IMR-90 (cell line): Measurements from ENCODE around the gene MT1X. TPM values are rescaled to one million over a fixed set of nuclear protein-coding genes. Genes with fewer than 3 reads are reported as not detected.

Source experiments
- ATAC-seq: fragments of 200-7000 bp; cut with Tn5 transposase; 2 replicates; pipeline ENCODE4 v1.9.1; 2020; ENCODE audit warnings: low read depth, mild to moderate bottlenecking, moderate library complexity
- BruUV-seq: library from RNA; stranded (reverse); fragments of 400-500 nt; replicated peaks from 2 replicates; lab custom pipeline; 2021; lab: Mats Ljungman, UMichigan
- CTCF ChIA-PET: fragments of 300-600 bp; formaldehyde crosslinking; extraction: SDS; loops from one replicate; lab custom pipeline; 2021; ENCODE audit warnings: antibody characterized with exemption; lab: Yijun Ruan, JAX
- POLR2A ChIA-PET: fragments of 300-600 bp; sonication (Branson Sonifier 250); formaldehyde crosslinking; loops from one replicate; lab custom pipeline; 2022; ENCODE audit warnings: antibody characterized with exemption; ENCODE audit not compliant: unreplicated experiment; lab: Charles Lee
- DNase-seq: peaks from one replicate; pipeline ENCODE4 v3.0.0; 2013
- H2AFZ ChIP-seq: replicated peaks from 2 replicates; pipeline ENCODE3; 2013; ENCODE audit warnings: low read length, mild to moderate bottlenecking; ENCODE audit not compliant: poor library complexity
- H2AK5ac ChIP-seq: 2 replicates; pipeline ENCODE4 v1.6.1; 2013; ENCODE audit warnings: low read depth, low read length, inconsistent platforms
- H2AK9ac ChIP-seq: replicated peaks from 2 replicates; pipeline ENCODE3; 2013; ENCODE audit warnings: mild to moderate bottlenecking, low read depth, low read length, moderate library complexity; ENCODE audit not compliant: poor library complexity
- H2BK120ac ChIP-seq: 2 replicates; pipeline ENCODE4 v1.6.1; 2013; ENCODE audit warnings: low read depth, low read length, inconsistent platforms
- H2BK15ac ChIP-seq: 3 replicates; pipeline ENCODE4 v1.6.1; 2013; ENCODE audit warnings: low read depth, low read length, inconsistent platforms
- H2BK20ac ChIP-seq: 2 replicates; pipeline ENCODE4 v1.6.1; 2013; ENCODE audit warnings: low read depth, mild to moderate bottlenecking, inconsistent platforms, low read length, moderate library complexity
- H2BK5ac ChIP-seq: 2 replicates; pipeline ENCODE4 v1.6.1; 2013; ENCODE audit warnings: mild to moderate bottlenecking, low read depth, low read length, inconsistent platforms; ENCODE audit not compliant: poor library complexity, severe bottlenecking
- H3K14ac ChIP-seq: replicated peaks from 2 replicates; pipeline ENCODE4 v1.6.1; 2013; ENCODE audit warnings: low read depth, low read length, inconsistent platforms
- H3K18ac ChIP-seq: 2 replicates; pipeline ENCODE4 v1.6.1; 2013; ENCODE audit warnings: low read depth, low read length, control low read depth
- H3K23ac ChIP-seq: 2 replicates; pipeline ENCODE4 v1.6.1; 2013; ENCODE audit warnings: low read depth, low read length, inconsistent platforms
- H3K27ac ChIP-seq: 2 replicates; pipeline ENCODE4 v1.5.1; 2013; ENCODE audit warnings: mild to moderate bottlenecking, control low read depth, low read length; ENCODE audit not compliant: insufficient read depth
- H3K27me3 ChIP-seq: 2 replicates; pipeline ENCODE4 v1.6.1; 2013; ENCODE audit warnings: low read length; ENCODE audit not compliant: control insufficient read depth, insufficient read depth
- H3K36me3 ChIP-seq: 2 replicates; pipeline ENCODE4 v1.6.1; 2013; ENCODE audit warnings: low read length, mixed read lengths; ENCODE audit not compliant: control insufficient read depth, insufficient read depth
- H3K4ac ChIP-seq: 2 replicates; pipeline ENCODE4 v1.6.1; 2013; ENCODE audit warnings: low read depth, low read length, inconsistent platforms
- H3K4me1 ChIP-seq: 2 replicates; pipeline ENCODE4 v1.6.1; 2013; ENCODE audit warnings: low read length, mixed read lengths; ENCODE audit not compliant: control insufficient read depth, insufficient read depth
- H3K4me2 ChIP-seq: 2 replicates; pipeline ENCODE4 v1.6.1; 2013; ENCODE audit warnings: low read depth, mild to moderate bottlenecking, control low read depth, low read length, moderate library complexity
- H3K4me3 ChIP-seq: 2 replicates; pipeline ENCODE4 v1.5.1; 2013; ENCODE audit warnings: low read depth, mild to moderate bottlenecking, control low read depth, low read length, moderate library complexity; ENCODE audit not compliant: insufficient read depth
- H3K56ac ChIP-seq: 2 replicates; pipeline ENCODE4 v1.6.1; 2013; ENCODE audit warnings: low read length, inconsistent platforms; ENCODE audit not compliant: insufficient read depth; ENCODE audit errors: extremely low read depth
- H3K79me1 ChIP-seq, 2 experiments: 2 replicates each; pipeline ENCODE4 v1.6.1; 2013; ENCODE audit warnings: low read length in 2 of 2, inconsistent platforms in 1 of 2, low read depth in 1 of 2
- H3K9ac ChIP-seq: 2 replicates; pipeline ENCODE4 v1.6.1; 2013; ENCODE audit warnings: low read depth, low read length, control low read depth
- H3K9me1 ChIP-seq: 2 replicates; pipeline ENCODE4 v1.6.1; 2013; ENCODE audit warnings: low read length, inconsistent platforms; ENCODE audit not compliant: insufficient read depth
- H3K9me3 ChIP-seq: 2 replicates; pipeline ENCODE4 v1.6.1; 2013; ENCODE audit warnings: low read length; ENCODE audit not compliant: control insufficient read depth, insufficient read depth
- H4K20me1 ChIP-seq: 2 replicates; pipeline ENCODE4 v1.6.1; 2013; ENCODE audit warnings: low read length, inconsistent platforms; ENCODE audit not compliant: insufficient read depth
- H4K5ac ChIP-seq: 2 replicates; pipeline ENCODE4 v1.6.1; 2013; ENCODE audit warnings: mild to moderate bottlenecking, low read depth, low read length, control low read depth
- H4K8ac ChIP-seq, 2 experiments: 2 replicates each; pipeline ENCODE4 v1.6.1; 2013; ENCODE audit warnings: low read depth in 2 of 2, low read length in 2 of 2, control low read depth in 1 of 2, inconsistent platforms in 1 of 2
- H4K91ac ChIP-seq: 2 replicates; pipeline ENCODE4 v1.6.1; 2013; ENCODE audit warnings: low read depth, low read length, inconsistent platforms; ENCODE audit not compliant: insufficient read depth
- CEBPB ChIP-seq: IDR thresholded peaks from 2 replicates; pipeline ENCODE4 v1.6.1; 2012; ENCODE audit warnings: low read depth, low read length, improper control_type of control experiment
- FOS ChIP-seq: fragments of 150-350 bp; IDR thresholded peaks from 2 replicates; pipeline ENCODE4 v1.6.1; 2016; ENCODE audit warnings: low read depth, low read length
- RAD21 ChIP-seq: IDR thresholded peaks from 2 replicates; pipeline ENCODE4 v1.6.1; 2012; ENCODE audit warnings: low read length, improper control_type of control experiment
- RFX5 ChIP-seq: IDR thresholded peaks from 2 replicates; pipeline ENCODE4 v1.8.0; 2012; ENCODE audit warnings: low read depth, mild to moderate bottlenecking, low read length, moderate library complexity
- WGBS, 2 experiments: methylation state at CpG; one replicate each; pipeline versions ENCODE4 v1.1.5 to v1.1.7; 2013; ENCODE audit warnings: missing lambda C conversion rate in 2 of 2; ENCODE audit not compliant: insufficient read length in 1 of 2; ENCODE audit errors: extremely low coverage in 2 of 2; 5-methylcytosine and 5-hydroxymethylcytosine counted together
- dilution Hi-C: fragments of 300-500 bp; cut with HindIII; formaldehyde crosslinking; loops from one replicate; pipeline ENCODE4 v1.14.3; 2018; ENCODE audit warnings: low sequenced_read_pairs; ENCODE audit not compliant: unreplicated experiment
- in situ Hi-C: fragments of 300-500 bp; cut with MboI; formaldehyde crosslinking; loops from 3 replicates; pipeline ENCODE4 v1.14.3; 2019; ENCODE audit warnings: low sequenced_read_pairs, inconsistent platforms, mixed read lengths
- intact Hi-C: fragments of 100-400 bp; cut with micrococcal nuclease; formaldehyde crosslinking; loops from 2 replicates; pipeline ENCODE4 v1.10.0; 2022
- polyA plus RNA-seq, 3 experiments: library from polyadenylated mRNA; depleted of rRNA; stranded (reverse); fragments of >200 nt; gene quantifications; 2 replicates each; pipeline ENCODE4 v1.2.3, GENCODE V29; 2012; ENCODE audit warnings: low replicate concordance in 1 of 3
- total RNA-seq: library from RNA; depleted of rRNA; stranded (reverse); fragments of >200 nt; gene quantifications from 2 replicates; pipeline ENCODE4 v1.2.3, GENCODE V29; 2012

MT1X gene
- total and polyA plus RNA-seq, 2 of the 4 experiments (the other 2 are of a cell fraction) = 5.6 to 170 TPM

DNA sequence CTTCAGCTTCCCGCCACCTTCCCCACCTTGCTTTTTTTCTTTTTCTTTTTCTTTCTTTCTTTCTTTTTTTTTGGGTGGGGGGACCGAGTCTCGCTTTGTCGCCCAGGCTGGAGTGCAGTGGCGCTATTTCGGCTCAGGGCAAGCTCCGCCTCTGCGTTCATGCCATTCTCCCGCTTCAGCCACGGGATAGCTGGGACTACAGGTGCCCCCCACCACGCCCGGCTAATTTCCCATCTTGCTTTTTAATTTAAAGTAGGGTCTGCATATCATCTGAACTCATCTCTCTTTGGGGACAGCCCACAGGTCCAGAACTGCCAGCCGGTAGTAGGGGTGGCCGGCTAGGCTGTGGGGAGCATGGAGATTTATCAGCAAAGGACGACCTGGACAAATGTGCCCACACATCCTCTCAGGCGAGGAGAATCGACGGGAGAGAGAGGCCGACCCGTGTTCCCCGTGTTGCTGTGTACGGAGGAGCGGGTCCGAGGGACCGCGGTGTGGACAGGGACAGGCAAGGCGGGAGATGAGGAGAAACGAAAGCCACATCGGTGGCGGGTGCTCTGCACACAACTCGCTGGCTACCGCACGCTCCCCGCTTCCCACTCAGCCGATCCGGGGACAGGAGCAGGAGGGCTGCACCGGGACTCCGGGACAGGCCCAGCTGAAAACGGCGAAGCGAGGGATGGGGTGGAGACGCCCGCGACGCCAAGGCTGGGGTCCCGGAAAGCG lies 47.4 kb upstream of the MT1X start:
- Histone ChIP-seq H3K56ac (no peak overlapping the region), H3K9me1 (no peaks in the 10 kb centered on the region), H3K79me1 (no peaks in the 10 kb centered on the region), H3K27ac (no peak overlapping the region), H4K91ac (no peak overlapping the region), H3K23ac (0 out of 2 replicates have a peak overlapping the region, but pooled peaks have one; percentile 8), H2AK9ac (no peak overlapping the region), H3K9me3 (peaks cover 2% of the 10 kb centered on the region; the same call in 1 of the 2 replicates), H4K8ac (no peak overlapping the region), H2BK120ac (no peak overlapping the region), H2AFZ (no peak overlapping the region), H2BK20ac (no peak overlapping the region), H4K20me1 (no peaks in the 10 kb centered on the region), H2BK15ac (no peak overlapping the region), H3K9ac (no peak overlapping the region), H2AK5ac (no peak overlapping the region), H3K4me3 (peak overlapping the region; percentile 3; the same call in 1 of the 2 replicates), H3K4ac (no peak overlapping the region), H2BK5ac (no peak overlapping the region), H3K27me3 (peaks cover 84% of the 10 kb centered on the region), H3K18ac (no peak overlapping the region), H3K4me2 (peak overlapping the region; percentile 28; the same call in 1 of the 2 replicates), H4K5ac (no peak overlapping the region), H3K4me1 (no peaks in the 10 kb centered on the region; the same call in 1 of the 2 replicates), H3K36me3 (no peaks in the 10 kb centered on the region), H3K14ac (no peak overlapping the region)
- no peak for DNase-seq
- intact Hi-C loops = no loop called here
- no peak for ATAC-seq
- TF ChIP-seq RAD21 = no peak
- no peak for TF ChIP-seq RFX5
- no peak for TF ChIP-seq CEBPB
- no peak for TF ChIP-seq FOS
- POLR2A ChIA-PET = no interaction called here
- dilution Hi-C loops = no loop called here
- CTCF ChIA-PET = no interaction called here
- 9% methylated on average over 22 of the region's 47 CpGs; no CpG with 5 or more reads in 1 of the 2 experiments for WGBS, 2 experiments
- in situ Hi-C loops = no loop called here
- no TSS peak for BruUV-seq
